A549 (cell line): Measurements from ENCODE around the gene WDR5B. TPM values are rescaled to one million over a fixed set of nuclear protein-coding genes. Genes with fewer than 3 reads are reported as not detected.

ENCODE experiments used
- ATAC-seq, 2 experiments: fragments of 200-7000 bp in 1 of 2; fragments of >200 bp in 1 of 2; cut with Nextera tagmentation in 1 of 2; cut with Tn5 transposase in 1 of 2; 3 replicates each; pipeline versions ENCODE4 v1.8.0 to v1.9.1; 2018 to 2020; ENCODE audit warnings: mild to moderate bottlenecking in 1 of 2, moderate library complexity in 1 of 2
- CTCF ChIA-PET: fragments of 300-600 bp; sonication (Branson Sonifier 250); formaldehyde crosslinking; extraction: SDS; loops from one replicate; lab custom pipeline; 2021; ENCODE audit warnings: antibody characterized with exemption, inconsistent platforms; lab: Yijun Ruan, JAX
- POLR2A ChIA-PET: fragments of 350-600 bp; formaldehyde crosslinking; extraction: SDS; loops from one replicate; lab custom pipeline; 2021; ENCODE audit warnings: antibody characterized with exemption, inconsistent platforms; lab: Yijun Ruan, JAX
- DNase-seq, 2 experiments: peaks; one replicate each; pipeline versions ENCODE4 v3.0.0 to v3.0.0-alpha.2; 2011 to 2016; ENCODE audit warnings: low read depth in 1 of 2, low spot score in 1 of 2
- FAIRE-seq: peaks from 2 replicates; lab custom pipeline; 2011; peaks lifted over from hg19 to GRCh38; lab: Jason Lieb, UNC
- H3K27ac ChIP-seq, 2 experiments: fragments of >200 bp; sonication (Bioruptor Twin); formaldehyde crosslinking; 3 replicates each; pipeline ENCODE4 v1.5.1; 2016 to 2017
- H3K4me1 ChIP-seq: fragments of >200 bp; sonication (Bioruptor Twin); formaldehyde crosslinking; 3 replicates; pipeline ENCODE4 v1.6.1; 2016
- H3K4me2 ChIP-seq: fragments of >200 bp; sonication (Bioruptor Twin); formaldehyde crosslinking; 3 replicates; pipeline ENCODE4 v1.6.1; 2016
- H3K4me3 ChIP-seq: fragments of >200 bp; sonication (Bioruptor Twin); formaldehyde crosslinking; 3 replicates; pipeline ENCODE4 v1.5.1; 2016
- H3K9me3 ChIP-seq: fragments of >200 bp; sonication (Bioruptor Twin); formaldehyde crosslinking; 3 replicates; pipeline ENCODE4 v1.6.1; 2016
- CBX2 ChIP-seq: fragments of 200-600 bp; sonication (generic); IDR thresholded peaks from 2 replicates; pipeline ENCODE4 v1.6.1; 2016; ENCODE audit warnings: low read depth, mild to moderate bottlenecking, borderline replicate concordance
- CBX8 ChIP-seq: fragments of 200-600 bp; sonication (generic); IDR thresholded peaks from 2 replicates; pipeline ENCODE4 v1.6.1; 2016
- CHD2 ChIP-seq: fragments of 150-350 bp; IDR thresholded peaks from 2 replicates; pipeline ENCODE4 v1.6.1; 2014; ENCODE audit warnings: low read length; ENCODE audit not compliant: partially characterized antibody
- CHD4 ChIP-seq: fragments of 200-600 bp; sonication (generic); IDR thresholded peaks from 2 replicates; pipeline ENCODE4 v1.6.1; 2016; ENCODE audit warnings: antibody characterized with exemption, mild to moderate bottlenecking, borderline replicate concordance
- CTCF ChIP-seq: fragments of >200 bp; sonication (Bioruptor Twin); formaldehyde crosslinking; IDR thresholded peaks from 3 replicates; pipeline ENCODE4 v1.5.1; 2016
- FOSB ChIP-seq: fragments of 250-450 bp; sonication (Bioruptor Pico); IDR thresholded peaks from 2 replicates; pipeline ENCODE4 v1.5.0; 2020; ENCODE audit warnings: mild to moderate bottlenecking, moderate library complexity
- FOSL2 ChIP-seq, 2 experiments: fragments of 450-650 bp in 1 of 2; fragments of >200 bp in 1 of 2; sonication (Bioruptor Twin) in 1 of 2; formaldehyde crosslinking; IDR thresholded peaks; 2 replicates each; pipeline versions ENCODE4 v1.5.0 to v1.6.1; 2016 to 2020; ENCODE audit warnings: mild to moderate bottlenecking in 1 of 2, moderate library complexity in 1 of 2
- GATA3 ChIP-seq: IDR thresholded peaks from 2 replicates; pipeline ENCODE4 v1.6.1; 2012; ENCODE audit warnings: borderline replicate concordance
- HDAC2 ChIP-seq: fragments of 200-600 bp; sonication (generic); IDR thresholded peaks from 2 replicates; pipeline ENCODE4 v1.6.1; 2016
- HOXA7 ChIP-seq: fragments of 250-450 bp; sonication (Bioruptor Pico); IDR thresholded peaks from 2 replicates; pipeline ENCODE4 v1.5.0; 2020; ENCODE audit warnings: mild to moderate bottlenecking, moderate library complexity
- HOXB5 ChIP-seq: fragments of 250-450 bp; sonication (Bioruptor Pico); IDR thresholded peaks from 2 replicates; pipeline ENCODE4 v1.5.0; 2020; ENCODE audit warnings: mild to moderate bottlenecking, moderate library complexity
- JUN ChIP-seq, 2 experiments: fragments of >200 bp; sonication (Bioruptor Twin); formaldehyde crosslinking; IDR thresholded peaks; 2 replicates in 1 of 2; 3 replicates in 1 of 2; pipeline ENCODE4 v1.6.1; 2016 to 2017
- JUNB ChIP-seq: fragments of >200 bp; sonication (Bioruptor Twin); formaldehyde crosslinking; IDR thresholded peaks from 2 replicates; pipeline ENCODE4 v1.6.1; 2016
- KDM1A ChIP-seq: fragments of 200-600 bp; sonication (generic); IDR thresholded peaks from 2 replicates; pipeline ENCODE4 v1.6.1; 2016; ENCODE audit warnings: low read depth, mild to moderate bottlenecking
- MAFK ChIP-seq: fragments of 450-650 bp; IDR thresholded peaks from 2 replicates; pipeline ENCODE4 v1.6.1; 2014; ENCODE audit not compliant: partially characterized antibody
- MAZ ChIP-seq: fragments of 150-350 bp; IDR thresholded peaks from 2 replicates; pipeline ENCODE4 v1.6.1; 2014; ENCODE audit warnings: antibody characterized with exemption, low read depth, low read length, borderline replicate concordance
- NFE2L2 ChIP-seq: fragments of 150-350 bp; conservative IDR thresholded peaks from 2 replicates; pipeline ENCODE4 v1.6.1; 2014; ENCODE audit warnings: low read length
- NPAS2 ChIP-seq: fragments of 250-450 bp; sonication (Bioruptor Pico); IDR thresholded peaks from 2 replicates; pipeline ENCODE4 v1.8.0; 2022; ENCODE audit warnings: mild to moderate bottlenecking, moderate library complexity, borderline replicate concordance
- PBX3 ChIP-seq: IDR thresholded peaks from 2 replicates; pipeline ENCODE4 v1.6.1; 2012
- POLR2A ChIP-seq: IDR thresholded peaks from 2 replicates; pipeline ENCODE4 v1.6.1; 2012; ENCODE audit warnings: mild to moderate bottlenecking, low read length
- RARB ChIP-seq: fragments of 250-450 bp; sonication (Bioruptor Pico); IDR thresholded peaks from 2 replicates; pipeline ENCODE4 v1.8.0; 2021; ENCODE audit warnings: mild to moderate bottlenecking, moderate library complexity
- ZNF302 ChIP-seq: fragments of 250-450 bp; sonication (Bioruptor Pico); IDR thresholded peaks from 2 replicates; pipeline ENCODE4 v1.9.0; 2021; ENCODE audit warnings: inconsistent platforms, mild to moderate bottlenecking, moderate library complexity
- WGBS: methylation state at CpG from one replicate; pipeline ENCODE4 v1.1.6; 2017; ENCODE audit errors: missing lambda C conversion rate; 5-methylcytosine and 5-hydroxymethylcytosine counted together
- polyA plus RNA-seq, 4 experiments: library from polyadenylated mRNA; depleted of rRNA in 3 of 4; stranded (reverse); fragments of >200 nt; fragmentation: RNase III in 1 of 4; extraction: RNeasy Plus Mini Kit Qiagen cat#74134 plus additional on column Dnase treatment in 1 of 4; gene quantifications; 2 replicates in 3 of 4; 3 replicates in 1 of 4; pipeline ENCODE4 v1.2.3, GENCODE V29; 2011 to 2017

Gene WDR5B
- polyA plus RNA-seq, 2 of the 4 experiments (the other 2 are of a cell fraction): 5.9 to 10.2 TPM

DNA sequence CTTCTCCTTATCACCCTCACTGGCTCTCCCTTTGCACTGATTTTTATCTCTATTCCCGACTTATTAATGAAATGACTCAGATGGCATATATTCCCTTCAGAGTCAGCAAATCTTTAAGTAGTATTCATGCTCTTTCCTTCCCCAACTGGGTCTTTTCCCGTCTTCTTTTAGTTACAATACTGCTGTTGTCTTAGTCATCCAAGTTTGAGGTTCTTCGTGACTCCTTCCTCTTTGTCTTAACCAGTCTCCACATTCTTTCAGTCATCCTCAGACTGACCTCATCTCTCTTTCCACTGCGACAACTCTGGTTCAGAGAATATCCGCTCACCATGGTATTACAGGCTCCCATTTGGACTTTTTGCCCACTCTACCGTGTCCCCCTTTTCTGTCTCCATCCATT, 12.4 kb downstream of the WDR5B start:
- no peak overlapping the region for H3K4me2 ChIP-seq

GRCh38 chr3:122398920-122399319, 16.9 kb downstream of the WDR5B start:
- ATAC-seq: no peak
- no peak for TF ChIP-seq POLR2A
- no peak for TF ChIP-seq CHD2
- no peak for TF ChIP-seq RARB (CRISPR knock-in tag)
- TF ChIP-seq, all 56 proteins: peak for 0
- ChIA-PET CTCF (no interaction called here), POLR2A (no interaction called here)
- no peak overlapping the region for H3K27ac ChIP-seq
- H3K4me2 ChIP-seq: no peak overlapping the region
- DNase-seq (no peak), FAIRE-seq (no peak)
- H3K4me1 ChIP-seq: no peaks in the 10 kb centered on the region
- no peaks in the 10 kb centered on the region for H3K9me3 ChIP-seq
- 91% methylated on average over 2 of the region's 2 CpGs for WGBS
- no peak overlapping the region for H3K4me3 ChIP-seq

More for the DNA sequence above, 12.4 kb downstream of the WDR5B start:
- 77% methylated on average over 6 of the region's 6 CpGs for WGBS
- no peaks in the 10 kb centered on the region for H3K4me1 ChIP-seq
- FAIRE-seq (no peak), DNase-seq (no peak), ATAC-seq (no peak)
- no peak overlapping the region for H3K4me3 ChIP-seq
- no peaks in the 10 kb centered on the region for H3K9me3 ChIP-seq
- POLR2A ChIA-PET: no interaction called here
- CTCF ChIA-PET: interaction anchor here (3.7 kb wide), 1 partner anchor 10 kb away, joined by 12 read pairs; no protein-coding TSS in a partner anchor
- no peak overlapping the region for H3K27ac ChIP-seq
- no peak for TF ChIP-seq ZNF302 (CRISPR knock-in tag)
- TF ChIP-seq HDAC2: no peak
- no peak for TF ChIP-seq GATA3
- TF ChIP-seq KDM1A: no peak
- no peak for TF ChIP-seq JUN (IDR thresholded peaks at IDR 0.05)
- TF ChIP-seq CHD4: no peak
- no peak for TF ChIP-seq NPAS2 (CRISPR knock-in tag)
- no peak for TF ChIP-seq MAFK
- no peak for TF ChIP-seq NFE2L2
- TF ChIP-seq CTCF: no peak
- TF ChIP-seq HOXB5 (CRISPR knock-in tag): no peak
- TF ChIP-seq FOSB: no peak
- TF ChIP-seq HOXA7: no peak
- TF ChIP-seq CBX8: no peak
- no peak for TF ChIP-seq CBX2

DNA sequence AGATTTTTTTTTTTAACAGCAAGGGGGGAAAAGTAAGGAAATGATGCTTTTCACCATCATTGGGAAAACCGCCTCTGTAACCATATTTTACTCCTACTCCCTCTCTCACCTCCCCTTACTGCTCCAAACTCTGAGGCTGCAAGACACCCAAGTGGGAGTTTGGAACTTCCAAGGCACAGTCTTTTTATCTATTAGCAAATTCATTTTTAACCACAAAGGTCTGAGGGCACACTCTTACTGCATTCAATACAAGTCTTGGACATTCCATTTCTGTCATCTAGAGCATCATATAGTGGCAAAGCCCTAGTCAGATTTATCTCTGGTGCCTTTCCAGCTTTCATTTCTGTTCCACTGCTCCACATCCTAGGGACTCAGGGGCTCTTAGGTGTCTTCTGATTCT, 18.7 kb downstream of the WDR5B start:
- no peak overlapping the region for H3K4me2 ChIP-seq
- no peak for DNase-seq
- no peak for TF ChIP-seq MAZ
- no peak for TF ChIP-seq PBX3
- TF ChIP-seq CTCF: no peak
- no peak for TF ChIP-seq JUNB
- TF ChIP-seq ZNF302 (CRISPR knock-in tag): no peak
- no peak for TF ChIP-seq HDAC2
- TF ChIP-seq CBX8: no peak
- no peak for TF ChIP-seq MAFK
- no peak for TF ChIP-seq GATA3
- TF ChIP-seq NPAS2 (CRISPR knock-in tag): no peak
- no peak for TF ChIP-seq RARB (CRISPR knock-in tag)
- no peak for TF ChIP-seq FOSL2 (IDR thresholded peaks at IDR 0.05)
- no peak for TF ChIP-seq FOSL2 (CRISPR knock-in tag; IDR thresholded peaks at IDR 0.05)
- TF ChIP-seq, all 56 proteins: peak for 0
- ATAC-seq (no peak), FAIRE-seq (no peak)
- H3K27ac ChIP-seq: no peak overlapping the region
- 97% methylated on average over 1 of the region's 1 CpG for WGBS
- no peak overlapping the region for H3K4me3 ChIP-seq
- H3K4me1 ChIP-seq: no peaks in the 10 kb centered on the region
- CTCF ChIA-PET: interaction anchor here (1.2 to 1.4 kb wide), 2 partner anchors 12 to 18 kb away, joined by 4 to 7 read pairs; partner anchors contain the start of gene FAM162A
- H3K9me3 ChIP-seq: no peaks in the 10 kb centered on the region
- POLR2A ChIA-PET: no interaction called here
